SK-N-SH treated with all-trans-retinoic acid at 6 μM for 48 hours (cell line): ENCODE measurements around the gene ZFAND3.
A peak's percentile ranks its signal among the peaks of the same experiment; 100 is the strongest.

ENCODE experiments used
- ATAC-seq: fragments of 200-7000 bp; cut with Tn5 transposase; 3 replicates; pipeline ENCODE4 v1.9.1; 2020; ENCODE audit warnings: mild to moderate bottlenecking, moderate library complexity
- ARNTL ChIP-seq: fragments of 450-650 bp; formaldehyde crosslinking; IDR thresholded peaks from 2 replicates; pipeline ENCODE4 v1.5.0; 2020; ENCODE audit warnings: low read depth, mild to moderate bottlenecking, moderate library complexity, borderline replicate concordance
- BACH2 ChIP-seq: fragments of 250-450 bp; sonication (Bioruptor Pico); IDR thresholded peaks from 2 replicates; pipeline ENCODE4 v1.9.0; 2021; ENCODE audit warnings: mild to moderate bottlenecking, borderline replicate concordance
- CREB5 ChIP-seq: fragments of 250-450 bp; sonication (Bioruptor Pico); IDR thresholded peaks from 2 replicates; pipeline ENCODE4 v1.5.1; 2020; ENCODE audit warnings: low read depth, mild to moderate bottlenecking, moderate library complexity
- CSDC2 ChIP-seq: fragments of 250-450 bp; sonication (Bioruptor Pico); IDR thresholded peaks from 2 replicates; pipeline ENCODE4 v1.5.0; 2020; ENCODE audit warnings: mild to moderate bottlenecking, moderate library complexity
- ESRRG ChIP-seq: fragments of 250-450 bp; sonication (Bioruptor Pico); IDR thresholded peaks from 2 replicates; pipeline ENCODE4 v1.6.1; 2021; ENCODE audit warnings: mild to moderate bottlenecking
- GLIS3 ChIP-seq: fragments of 250-450 bp; sonication (Bioruptor Pico); IDR thresholded peaks from 2 replicates; pipeline ENCODE4 v1.5.0; 2020; ENCODE audit warnings: mild to moderate bottlenecking, moderate library complexity
- ISL1 ChIP-seq: fragments of 250-450 bp; sonication (Bioruptor Pico); IDR thresholded peaks from 2 replicates; pipeline ENCODE4 v2.1.2; 2022; ENCODE audit warnings: mild to moderate bottlenecking, moderate library complexity
- OSR1 ChIP-seq: fragments of 250-450 bp; sonication (Bioruptor Pico); IDR thresholded peaks from 2 replicates; pipeline ENCODE4 v1.8.0; 2022; ENCODE audit warnings: moderate library complexity, mild to moderate bottlenecking, inconsistent platforms
- POU6F1 ChIP-seq: fragments of 250-450 bp; sonication (Bioruptor Pico); IDR thresholded peaks from 2 replicates; pipeline ENCODE4 v1.8.0; 2021; ENCODE audit warnings: low read depth, mild to moderate bottlenecking, moderate library complexity, borderline replicate concordance
- PPARA ChIP-seq: fragments of 250-450 bp; sonication (Bioruptor Pico); IDR thresholded peaks from 2 replicates; pipeline ENCODE4 v1.5.0; 2020; ENCODE audit warnings: mild to moderate bottlenecking, borderline replicate concordance
- RARB ChIP-seq: fragments of 250-450 bp; sonication (Bioruptor Pico); IDR thresholded peaks from 2 replicates; pipeline ENCODE4 v1.8.0; 2021; ENCODE audit warnings: mild to moderate bottlenecking, moderate library complexity
- SNAI2 ChIP-seq: fragments of 250-450 bp; sonication (Bioruptor Pico); IDR thresholded peaks from 2 replicates; pipeline ENCODE4 v1.5.0; 2020; ENCODE audit warnings: mild to moderate bottlenecking, moderate library complexity
- TCF4 ChIP-seq: fragments of 250-450 bp; sonication (Bioruptor Pico); IDR thresholded peaks from 2 replicates; pipeline ENCODE4 v1.8.0; 2021; ENCODE audit warnings: mild to moderate bottlenecking, moderate library complexity, borderline replicate concordance
- TOX ChIP-seq: fragments of 250-450 bp; sonication (Bioruptor Pico); IDR thresholded peaks from 2 replicates; pipeline ENCODE4 v1.8.0; 2021; ENCODE audit warnings: mild to moderate bottlenecking, moderate library complexity, borderline replicate concordance
- ZC3H10 ChIP-seq: fragments of 250-450 bp; sonication (Bioruptor Pico); IDR thresholded peaks from 2 replicates; pipeline ENCODE4 v1.5.1; 2021; ENCODE audit warnings: mild to moderate bottlenecking, moderate library complexity
- ZFP3 ChIP-seq: fragments of 250-450 bp; sonication (Bioruptor Pico); IDR thresholded peaks from 2 replicates; pipeline ENCODE4 v1.5.0; 2020; ENCODE audit warnings: mild to moderate bottlenecking, moderate library complexity
- ZFP30 ChIP-seq: fragments of 450-650 bp; formaldehyde crosslinking; IDR thresholded peaks from 2 replicates; pipeline ENCODE4 v1.5.0; 2022; ENCODE audit warnings: mild to moderate bottlenecking, moderate library complexity
- ZNF565 ChIP-seq: fragments of 450-650 bp; formaldehyde crosslinking; conservative IDR thresholded peaks from 2 replicates; pipeline ENCODE4 v1.5.0; 2020; ENCODE audit warnings: low read depth, mild to moderate bottlenecking, moderate library complexity
- ZNF70 ChIP-seq: fragments of 450-650 bp; formaldehyde crosslinking; IDR thresholded peaks from 2 replicates; pipeline ENCODE4 v1.5.0; 2020; ENCODE audit warnings: mild to moderate bottlenecking, moderate library complexity
- ZNF8 ChIP-seq: fragments of 450-650 bp; formaldehyde crosslinking; IDR thresholded peaks from 2 replicates; pipeline ENCODE4 v1.5.0; 2020; ENCODE audit warnings: mild to moderate bottlenecking, moderate library complexity
- TF ChIP-seq, protein P1 (sequence below): fragments of 250-450 bp; sonication (Bioruptor Pico); IDR thresholded peaks from 2 replicates; pipeline ENCODE4 v1.8.0; 2020; ENCODE audit warnings: mild to moderate bottlenecking, moderate library complexity, borderline replicate concordance
- TF ChIP-seq, protein P2 (sequence below): fragments of 250-450 bp; sonication (Bioruptor Pico); IDR thresholded peaks from 2 replicates; pipeline ENCODE4 v1.5.0; 2020; ENCODE audit warnings: mild to moderate bottlenecking, moderate library complexity
- TF ChIP-seq, protein P3 (sequence below): fragments of 250-450 bp; sonication (Bioruptor Pico); IDR thresholded peaks from 2 replicates; pipeline ENCODE4 v1.5.1; 2021; ENCODE audit warnings: mild to moderate bottlenecking, moderate library complexity

Gene ZFAND3

GRCh38 chr6:37858363-37858762, 38.8 kb downstream of the ZFAND3 start:
- TF ChIP-seq ZNF70 (no peak), POU6F1 (CRISPR knock-in tag) (no peak), CREB5 (CRISPR knock-in tag) (no peak), SNAI2 (no peak), ZNF565 (CRISPR knock-in tag) (no peak), TCF4 (CRISPR knock-in tag) (no peak), GLIS3 (CRISPR knock-in tag) (no peak), CSDC2 (CRISPR knock-in tag) (no peak), ARNTL (no peak), ZFP30 (no peak), ISL1 (no peak), ZFP3 (CRISPR knock-in tag) (no peak), ESRRG (CRISPR knock-in tag) (no peak), OSR1 (no peak), BACH2 (CRISPR knock-in tag) (no peak), TOX (CRISPR knock-in tag) (no peak), PPARA (CRISPR knock-in tag) (no peak), ZNF8 (CRISPR knock-in tag) (no peak)
- TF ChIP-seq, protein P1, sequence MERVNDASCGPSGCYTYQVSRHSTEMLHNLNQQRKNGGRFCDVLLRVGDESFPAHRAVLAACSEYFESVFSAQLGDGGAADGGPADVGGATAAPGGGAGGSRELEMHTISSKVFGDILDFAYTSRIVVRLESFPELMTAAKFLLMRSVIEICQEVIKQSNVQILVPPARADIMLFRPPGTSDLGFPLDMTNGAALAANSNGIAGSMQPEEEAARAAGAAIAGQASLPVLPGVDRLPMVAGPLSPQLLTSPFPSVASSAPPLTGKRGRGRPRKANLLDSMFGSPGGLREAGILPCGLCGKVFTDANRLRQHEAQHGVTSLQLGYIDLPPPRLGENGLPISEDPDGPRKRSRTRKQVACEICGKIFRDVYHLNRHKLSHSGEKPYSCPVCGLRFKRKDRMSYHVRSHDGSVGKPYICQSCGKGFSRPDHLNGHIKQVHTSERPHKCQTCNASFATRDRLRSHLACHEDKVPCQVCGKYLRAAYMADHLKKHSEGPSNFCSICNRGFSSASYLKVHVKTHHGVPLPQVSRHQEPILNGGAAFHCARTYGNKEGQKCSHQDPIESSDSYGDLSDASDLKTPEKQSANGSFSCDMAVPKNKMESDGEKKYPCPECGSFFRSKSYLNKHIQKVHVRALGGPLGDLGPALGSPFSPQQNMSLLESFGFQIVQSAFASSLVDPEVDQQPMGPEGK (CRISPR knock-in tag): no peak
- TF ChIP-seq, protein P2, sequence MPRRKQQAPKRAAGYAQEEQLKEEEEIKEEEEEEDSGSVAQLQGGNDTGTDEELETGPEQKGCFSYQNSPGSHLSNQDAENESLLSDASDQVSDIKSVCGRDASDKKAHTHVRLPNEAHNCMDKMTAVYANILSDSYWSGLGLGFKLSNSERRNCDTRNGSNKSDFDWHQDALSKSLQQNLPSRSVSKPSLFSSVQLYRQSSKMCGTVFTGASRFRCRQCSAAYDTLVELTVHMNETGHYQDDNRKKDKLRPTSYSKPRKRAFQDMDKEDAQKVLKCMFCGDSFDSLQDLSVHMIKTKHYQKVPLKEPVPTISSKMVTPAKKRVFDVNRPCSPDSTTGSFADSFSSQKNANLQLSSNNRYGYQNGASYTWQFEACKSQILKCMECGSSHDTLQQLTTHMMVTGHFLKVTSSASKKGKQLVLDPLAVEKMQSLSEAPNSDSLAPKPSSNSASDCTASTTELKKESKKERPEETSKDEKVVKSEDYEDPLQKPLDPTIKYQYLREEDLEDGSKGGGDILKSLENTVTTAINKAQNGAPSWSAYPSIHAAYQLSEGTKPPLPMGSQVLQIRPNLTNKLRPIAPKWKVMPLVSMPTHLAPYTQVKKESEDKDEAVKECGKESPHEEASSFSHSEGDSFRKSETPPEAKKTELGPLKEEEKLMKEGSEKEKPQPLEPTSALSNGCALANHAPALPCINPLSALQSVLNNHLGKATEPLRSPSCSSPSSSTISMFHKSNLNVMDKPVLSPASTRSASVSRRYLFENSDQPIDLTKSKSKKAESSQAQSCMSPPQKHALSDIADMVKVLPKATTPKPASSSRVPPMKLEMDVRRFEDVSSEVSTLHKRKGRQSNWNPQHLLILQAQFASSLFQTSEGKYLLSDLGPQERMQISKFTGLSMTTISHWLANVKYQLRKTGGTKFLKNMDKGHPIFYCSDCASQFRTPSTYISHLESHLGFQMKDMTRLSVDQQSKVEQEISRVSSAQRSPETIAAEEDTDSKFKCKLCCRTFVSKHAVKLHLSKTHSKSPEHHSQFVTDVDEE (CRISPR knock-in tag): no peak
- TF ChIP-seq, all 23 proteins: peak for 0
- no peak for ATAC-seq

- no peak for TF ChIP-seq PPARA (CRISPR knock-in tag)
- no peak for TF ChIP-seq ESRRG (CRISPR knock-in tag)
- TF ChIP-seq, protein P3, sequence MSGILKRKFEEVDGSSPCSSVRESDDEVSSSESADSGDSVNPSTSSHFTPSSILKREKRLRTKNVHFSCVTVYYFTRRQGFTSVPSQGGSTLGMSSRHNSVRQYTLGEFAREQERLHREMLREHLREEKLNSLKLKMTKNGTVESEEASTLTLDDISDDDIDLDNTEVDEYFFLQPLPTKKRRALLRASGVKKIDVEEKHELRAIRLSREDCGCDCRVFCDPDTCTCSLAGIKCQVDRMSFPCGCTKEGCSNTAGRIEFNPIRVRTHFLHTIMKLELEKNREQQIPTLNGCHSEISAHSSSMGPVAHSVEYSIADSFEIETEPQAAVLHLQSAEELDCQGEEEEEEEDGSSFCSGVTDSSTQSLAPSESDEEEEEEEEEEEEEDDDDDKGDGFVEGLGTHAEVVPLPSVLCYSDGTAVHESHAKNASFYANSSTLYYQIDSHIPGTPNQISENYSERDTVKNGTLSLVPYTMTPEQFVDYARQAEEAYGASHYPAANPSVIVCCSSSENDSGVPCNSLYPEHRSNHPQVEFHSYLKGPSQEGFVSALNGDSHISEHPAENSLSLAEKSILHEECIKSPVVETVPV (CRISPR knock-in tag): no peak
- TF ChIP-seq ZC3H10 (CRISPR knock-in tag): no peak
- TF ChIP-seq ZFP3 (CRISPR knock-in tag): no peak
- no peak for TF ChIP-seq ARNTL
- TF ChIP-seq SNAI2: no peak
- TF ChIP-seq ZFP30: no peak
- TF ChIP-seq, protein P2 (CRISPR knock-in tag): no peak
- TF ChIP-seq ZNF70: no peak
- TF ChIP-seq CREB5 (CRISPR knock-in tag): no peak
- TF ChIP-seq TOX (CRISPR knock-in tag): no peak
- no peak for TF ChIP-seq RARB
- TF ChIP-seq GLIS3 (CRISPR knock-in tag): no peak
- peak; percentile 69; the same call in 2 of the 3 replicates for ATAC-seq
Measured at GRCh38 chr6:37860226-37860839, 40.8 kb downstream of the ZFAND3 start.
